GM12892 (cell line): Measurements from ENCODE around the gene LGALS13.

Experiments used
- POLR2A ChIP-seq: IDR thresholded peaks from 2 replicates; pipeline ENCODE4 v1.6.1; 2011; ENCODE audit warnings: low read depth, low read length, control low read depth
- TAF1 ChIP-seq: IDR thresholded peaks from 2 replicates; pipeline ENCODE4 v1.6.1; 2011; ENCODE audit warnings: low read depth, mild to moderate bottlenecking, control low read depth, low read length, borderline replicate concordance

GRCh38 chr19:39602224-39602623 is at the start of gene LGALS13:
- TF ChIP-seq TAF1 (no peak), POLR2A (no peak)
